ENCODE data around the gene L1TD1. TPM values are rescaled to one million over a fixed set of nuclear protein-coding genes. Genes with fewer than 3 reads are reported as not detected.
"Not testable (repeated sequence)": the region's sequence is repeated elsewhere in the genome, so short reads cannot be mapped to it uniquely, and the experiment has no call there.

L1TD1 gene
- total RNA-seq (0.84 TPM), polyA plus RNA-seq (ENCODE audit: insufficient read depth in 1 of 8, insufficient read length in 8 of 8, low replicate concordance in 1 of 8) (1 to 10 TPM in 6 of 8 donors, under 1 TPM in 2; 0.73 to 3.6 (median 2.2) TPM)
- long read RNA-seq, donor 1, result 0 reads
- long read RNA-seq, donor 2, result 0 reads
- long read RNA-seq, donor 3, result 0 reads
- long read RNA-seq, donor 4, result 0 reads
- long read RNA-seq, donor 5, result 0 reads
- long read RNA-seq, donor 6, result 0 reads
- long read RNA-seq, donor 7, partial matches to known transcripts, result 0 of 1 reads
- long read RNA-seq, donor 7, other reads (novel, unspliced or antisense), result 0 of 1 reads
- long read RNA-seq, donor 8, result 0 reads
- long read RNA-seq, donor 9, result 0 reads
- long read RNA-seq, donor 10, result 0 reads
- long read RNA-seq, donor 11, result 0 reads

- Histone ChIP-seq H3K27ac (ENCODE audit: low read length) (no peak within 1 kb of the TSS), H3K4me1 (ENCODE audit: control insufficient read depth, insufficient read depth, low read length) (peaks cover 4% of the 10 kb centered on the region), H3K4me3 (ENCODE audit: low read length) (peak within 1 kb of the TSS; percentile 50), H3K27me3 (ENCODE audit: control insufficient read depth, insufficient read depth, low read length) (peaks cover 29% of the 10 kb centered on the region), H3K9me3 (replicated peaks; ENCODE audit: control insufficient read depth, low read depth, low read length) (no peaks in the 10 kb centered on the region), H3K36me3 (ENCODE audit: control insufficient read depth, insufficient read depth, low read length) (no peaks in the 10 kb centered on the region)
- peak; percentile 61 for DNase-seq
- WGBS (ENCODE audit: insufficient coverage), result 8% methylated on average over 49 of the region's 55 CpGs
Observed at GRCh38 chr1:62194651-62195544, at the start of gene L1TD1. TSS of gene L1TD1 (plus strand) at chr1:62194849. CDS start at chr1:62206629, 11,780 bp downstream.

GRCh38 chr1:62159940-62160348, 34.7 kb upstream of the L1TD1 start:
- no CpG with 5 or more reads among the region's 6 CpGs for WGBS (ENCODE audit: insufficient coverage)
- H3K4me1 ChIP-seq (ENCODE audit: control insufficient read depth, insufficient read depth, low read length), result no peaks in the 10 kb centered on the region
- H3K27me3 ChIP-seq (ENCODE audit: control insufficient read depth, insufficient read depth, low read length), result no peaks in the 10 kb centered on the region
- no peak overlapping the region for H3K27ac ChIP-seq (ENCODE audit: low read length)
- no peak overlapping the region for H3K4me3 ChIP-seq (ENCODE audit: low read length)
- H3K9me3 ChIP-seq (replicated peaks; ENCODE audit: control insufficient read depth, low read depth, low read length), result no peaks in the 10 kb centered on the region
- no peaks in the 10 kb centered on the region for H3K36me3 ChIP-seq (ENCODE audit: control insufficient read depth, insufficient read depth, low read length)
- no peak for DNase-seq

- no peaks in the 10 kb centered on the region for H3K9me3 ChIP-seq (replicated peaks; ENCODE audit: control insufficient read depth, low read depth, low read length)
- H3K4me3 ChIP-seq (ENCODE audit: low read length), result no peak overlapping the region
- no CpG with 5 or more reads among the region's 1 CpG for whole genome bisulfite sequencing (ENCODE audit: insufficient coverage)
- DNase-seq, result no peak
- H3K36me3 ChIP-seq (ENCODE audit: control insufficient read depth, insufficient read depth, low read length), result no peaks in the 10 kb centered on the region
- no peaks in the 10 kb centered on the region for H3K4me1 ChIP-seq (ENCODE audit: control insufficient read depth, insufficient read depth, low read length)
- no peak overlapping the region for H3K27ac ChIP-seq (ENCODE audit: low read length)
- H3K27me3 ChIP-seq (ENCODE audit: control insufficient read depth, insufficient read depth, low read length), result no peaks in the 10 kb centered on the region
Observed at GRCh38 chr1:62161711-62162110, 32.9 kb upstream of the L1TD1 start.

- DNase-seq; H3K4me3 ChIP-seq (ENCODE audit: low read length); H3K9me3 ChIP-seq (replicated peaks; ENCODE audit: control insufficient read depth, low read depth, low read length); H3K27me3 ChIP-seq (ENCODE audit: control insufficient read depth, insufficient read depth, low read length); H3K36me3 ChIP-seq (ENCODE audit: control insufficient read depth, insufficient read depth, low read length); H3K27ac ChIP-seq (ENCODE audit: low read length); H3K4me1 ChIP-seq (ENCODE audit: control insufficient read depth, insufficient read depth, low read length): not testable (repeated sequence)
- WGBS (ENCODE audit: insufficient coverage), result 94% methylated on average over 9 of the region's 10 CpGs
Observed at GRCh38 chr1:62170380-62170779, 24.3 kb upstream of the L1TD1 start.

- WGBS (ENCODE audit: insufficient coverage), result 76% methylated on average over 3 of the region's 9 CpGs
- H3K4me1 ChIP-seq (ENCODE audit: control insufficient read depth, insufficient read depth, low read length), result no peaks in the 10 kb centered on the region
- H3K27ac ChIP-seq (ENCODE audit: low read length), result no peak overlapping the region
- DNase-seq, result peak; percentile 75
- no peaks in the 10 kb centered on the region for H3K27me3 ChIP-seq (ENCODE audit: control insufficient read depth, insufficient read depth, low read length)
- no peaks in the 10 kb centered on the region for H3K36me3 ChIP-seq (ENCODE audit: control insufficient read depth, insufficient read depth, low read length)
- no peaks in the 10 kb centered on the region for H3K9me3 ChIP-seq (replicated peaks; ENCODE audit: control insufficient read depth, low read depth, low read length)
- H3K4me3 ChIP-seq (ENCODE audit: low read length), result no peak overlapping the region
Observed at GRCh38 chr1:62175568-62176179, 19.0 kb upstream of the L1TD1 start.

- WGBS (ENCODE audit: insufficient coverage), result no CpG with 5 or more reads among the region's 14 CpGs
- no peaks in the 10 kb centered on the region for H3K27me3 ChIP-seq (ENCODE audit: control insufficient read depth, insufficient read depth, low read length)
- no peaks in the 10 kb centered on the region for H3K4me1 ChIP-seq (ENCODE audit: control insufficient read depth, insufficient read depth, low read length)
- no peaks in the 10 kb centered on the region for H3K9me3 ChIP-seq (replicated peaks; ENCODE audit: control insufficient read depth, low read depth, low read length)
- no peak overlapping the region for H3K4me3 ChIP-seq (ENCODE audit: low read length)
- no peak overlapping the region for H3K27ac ChIP-seq (ENCODE audit: low read length)
- no peaks in the 10 kb centered on the region for H3K36me3 ChIP-seq (ENCODE audit: control insufficient read depth, insufficient read depth, low read length)
- DNase-seq, result no peak
Observed at GRCh38 chr1:62176597-62177312, 17.9 kb upstream of the L1TD1 start.

- H3K4me1 ChIP-seq (ENCODE audit: control insufficient read depth, insufficient read depth, low read length), result no peaks in the 10 kb centered on the region
- no peaks in the 10 kb centered on the region for H3K27me3 ChIP-seq (ENCODE audit: control insufficient read depth, insufficient read depth, low read length)
- H3K27ac ChIP-seq (ENCODE audit: low read length), result no peak overlapping the region
- H3K36me3 ChIP-seq (ENCODE audit: control insufficient read depth, insufficient read depth, low read length), result no peaks in the 10 kb centered on the region
- no peak overlapping the region for H3K4me3 ChIP-seq (ENCODE audit: low read length)
- no peaks in the 10 kb centered on the region for H3K9me3 ChIP-seq (replicated peaks; ENCODE audit: control insufficient read depth, low read depth, low read length)
- no CpG with 5 or more reads among the region's 1 CpG for WGBS (ENCODE audit: insufficient coverage)
- no peak for DNase-seq
Observed at GRCh38 chr1:62177621-62178020, 17.0 kb upstream of the L1TD1 start.

- no peak for DNase-seq
- Histone ChIP-seq H3K27ac (ENCODE audit: low read length) (no peak overlapping the region), H3K27me3 (ENCODE audit: control insufficient read depth, insufficient read depth, low read length) (no peaks in the 10 kb centered on the region), H3K36me3 (ENCODE audit: control insufficient read depth, insufficient read depth, low read length) (no peaks in the 10 kb centered on the region), H3K4me1 (ENCODE audit: control insufficient read depth, insufficient read depth, low read length) (no peaks in the 10 kb centered on the region), H3K4me3 (ENCODE audit: low read length) (no peak overlapping the region), H3K9me3 (replicated peaks; ENCODE audit: control insufficient read depth, low read depth, low read length) (no peaks in the 10 kb centered on the region)
- WGBS (ENCODE audit: insufficient coverage), result 49% methylated on average over 7 of the region's 7 CpGs
Observed at GRCh38 chr1:62178372-62178771, 16.3 kb upstream of the L1TD1 start.

- not testable (repeated sequence) for H3K27ac ChIP-seq (ENCODE audit: low read length); H3K4me1 ChIP-seq (ENCODE audit: control insufficient read depth, insufficient read depth, low read length); H3K9me3 ChIP-seq (replicated peaks; ENCODE audit: control insufficient read depth, low read depth, low read length); H3K36me3 ChIP-seq (ENCODE audit: control insufficient read depth, insufficient read depth, low read length); DNase-seq; H3K4me3 ChIP-seq (ENCODE audit: low read length); H3K27me3 ChIP-seq (ENCODE audit: control insufficient read depth, insufficient read depth, low read length)
- 84% methylated on average over 3 of the region's 4 CpGs for WGBS (ENCODE audit: insufficient coverage)
Observed at GRCh38 chr1:62180054-62180453, 14.6 kb upstream of the L1TD1 start.

Data from muscle of leg (tissue), 16 donors.